HepG2 (cell line): ENCODE results near the gene BACH2. TPM values are rescaled to one million over a fixed set of nuclear protein-coding genes. Genes with fewer than 3 reads are reported as not detected.

Experiments
- ATAC-seq: fragments of 200-7000 bp; cut with Tn5 transposase; 3 replicates; pipeline ENCODE4 v1.9.1; 2020; ENCODE audit warnings: mild to moderate bottlenecking, moderate library complexity
- BruUV-seq: library from RNA; stranded (reverse); fragments of 400-500 nt; replicated peaks from 2 replicates; lab custom pipeline; 2021; lab: Mats Ljungman, UMichigan
- CTCF ChIA-PET: fragments of 300-600 bp; formaldehyde crosslinking; extraction: SDS; loops from one replicate; lab custom pipeline; 2021; ENCODE audit warnings: low total read pairs, inconsistent platforms, low intra/inter-chr PET ratio; lab: Yijun Ruan, JAX
- POLR2A ChIA-PET: fragments of 350-600 bp; sonication (Branson Sonifier 250); formaldehyde crosslinking; loops from one replicate; lab custom pipeline; 2020; ENCODE audit warnings: antibody characterized with exemption, inconsistent platforms; lab: Yijun Ruan, JAX
- DNase-seq: peaks from one replicate; pipeline ENCODE4 v3.0.0-alpha.2; 2015; ENCODE audit warnings: low spot score
- FAIRE-seq: peaks from 3 replicates; lab custom pipeline; 2011; peaks lifted over from hg19 to GRCh38; lab: Jason Lieb, UNC
- H2AFZ ChIP-seq: one replicate; pipeline ENCODE4 v1.6.1; 2011; ENCODE audit warnings: low read length, inconsistent platforms
- H3K27ac ChIP-seq: fragments of 300-600 bp; 3 replicates; pipeline ENCODE4 v1.8.0; 2011; ENCODE audit warnings: mixed run types, mild to moderate bottlenecking, mixed read lengths, low read length, inconsistent platforms; ENCODE audit not compliant: insufficient read depth; ENCODE audit errors: extremely low read length
- H3K27me3 ChIP-seq, 2 experiments: fragments of 200-600 bp in 1 of 2; 2 replicates in 1 of 2; 3 replicates in 1 of 2; pipeline versions ENCODE4 v1.6.0 to v1.8.0; 2011; ENCODE audit warnings: low read length in 2 of 2, mild to moderate bottlenecking in 2 of 2, moderate library complexity in 2 of 2, inconsistent platforms in 1 of 2; ENCODE audit not compliant: insufficient read depth in 2 of 2, control insufficient read depth in 1 of 2
- H3K36me3 ChIP-seq, 2 experiments: fragments of 200-600 bp in 1 of 2; replicated peaks in 1 of 2; 2 replicates in 1 of 2; 3 replicates in 1 of 2; pipeline versions ENCODE4 v1.5.1 to v1.8.0; 2011; ENCODE audit warnings: low read length in 2 of 2, inconsistent platforms in 1 of 2; ENCODE audit not compliant: insufficient read depth in 2 of 2, control insufficient read depth in 1 of 2
- H3K4me1 ChIP-seq: 2 replicates; pipeline ENCODE4 v1.5.1; 2012; ENCODE audit warnings: low read length, inconsistent platforms; ENCODE audit not compliant: insufficient read depth
- H3K4me2 ChIP-seq: 2 replicates; pipeline ENCODE4 v1.6.0; 2011; ENCODE audit warnings: low read depth, low read length, inconsistent platforms
- H3K4me3 ChIP-seq, 3 experiments: fragments of 200-600 bp in 1 of 3; sonication (generic), shearing (Covaris generic) in 1 of 3; replicated peaks in 1 of 3; 2 replicates each; pipeline ENCODE4 v1.5.1; 2011 to 2016; ENCODE audit warnings: low read length in 3 of 3, inconsistent platforms in 2 of 3, low read depth in 2 of 3, mild to moderate bottlenecking in 2 of 3, control low read depth in 1 of 3, mixed read lengths in 1 of 3; ENCODE audit not compliant: insufficient read depth in 1 of 3
- H3K79me2 ChIP-seq: one replicate; pipeline ENCODE4 v1.6.1; 2011; ENCODE audit warnings: low read length, inconsistent platforms; ENCODE audit not compliant: insufficient read depth
- H3K9ac ChIP-seq: 2 replicates; pipeline ENCODE4 v1.6.0; 2011; ENCODE audit warnings: mild to moderate bottlenecking, low read depth, low read length, inconsistent platforms; ENCODE audit not compliant: insufficient read depth
- H3K9me3 ChIP-seq: 2 replicates; pipeline ENCODE4 v1.5.1; 2012; ENCODE audit warnings: mild to moderate bottlenecking, low read length
- H4K20me1 ChIP-seq: 2 replicates; pipeline ENCODE4 v1.6.0; 2011; ENCODE audit warnings: inconsistent platforms, mild to moderate bottlenecking, low read length, moderate library complexity; ENCODE audit not compliant: insufficient read depth
- ATAD3A ChIP-seq: sonication (generic); formaldehyde crosslinking; IDR thresholded peaks from 2 replicates; pipeline ENCODE4 v1.4.0; 2020; ENCODE audit warnings: missing genetic modification reagents
- BCLAF1 ChIP-seq: fragments of 450-650 bp; IDR thresholded peaks from 2 replicates; pipeline ENCODE4 v1.6.1; 2017; ENCODE audit warnings: mild to moderate bottlenecking
- HNRNPUL1 ChIP-seq: fragments of 200-400 bp; formaldehyde crosslinking; IDR thresholded peaks from 2 replicates; pipeline ENCODE4 v1.6.1; 2017; ENCODE audit warnings: low read depth, mild to moderate bottlenecking, low read length, moderate library complexity
- KAT8 ChIP-seq: IDR thresholded peaks from 2 replicates; pipeline ENCODE4 v1.6.1; 2016; ENCODE audit warnings: missing genetic modification reagents, missing compliant biosample characterization
- MXD4 ChIP-seq: IDR thresholded peaks from 2 replicates; pipeline ENCODE4 v1.6.1; 2016; ENCODE audit warnings: mild to moderate bottlenecking, missing biosample characterization, missing genetic modification reagents
- TBP ChIP-seq: sonication (generic); formaldehyde crosslinking; IDR thresholded peaks from 2 replicates; pipeline ENCODE4 v1.5.0; 2020; ENCODE audit warnings: missing genetic modification reagents
- TSC22D2 ChIP-seq: sonication (generic); formaldehyde crosslinking; IDR thresholded peaks from 2 replicates; pipeline ENCODE4 v1.5.1; 2020; ENCODE audit warnings: missing genetic modification reagents, mild to moderate bottlenecking, borderline replicate concordance
- ZHX2 ChIP-seq, 2 experiments: sonication (generic) in 1 of 2; formaldehyde crosslinking in 1 of 2; IDR thresholded peaks; 2 replicates each; pipeline versions ENCODE4 v1.6.1 to v1.9.0; 2014 to 2022; ENCODE audit warnings: antibody characterized with exemption in 1 of 2, borderline replicate concordance in 1 of 2, inconsistent platforms in 1 of 2, low read depth in 1 of 2, missing genetic modification reagents in 1 of 2
- ZNF30 ChIP-seq: sonication (generic); formaldehyde crosslinking; IDR thresholded peaks from 2 replicates; pipeline ENCODE4 v1.5.0; 2020; ENCODE audit warnings: mild to moderate bottlenecking, missing genetic modification reagents
- ZNF552 ChIP-seq: sonication (generic); formaldehyde crosslinking; IDR thresholded peaks from 2 replicates; pipeline ENCODE4 v1.9.0; 2022; ENCODE audit warnings: missing genetic modification reagents, mild to moderate bottlenecking, borderline replicate concordance
- WGBS: methylation state at CpG from one replicate; pipeline ENCODE4 v1.1.6; 2017; ENCODE audit warnings: low lambda C conversion rate; 5-methylcytosine and 5-hydroxymethylcytosine counted together
- in situ Hi-C: cut with HindIII; loops from 2 replicates; pipeline ENCODE4 v1.10.0; 2017; ENCODE audit warnings: low pct_unique_long_range_greater_than_20kb; ENCODE audit not compliant: extremely low pct_ligation_motif_present
- intact Hi-C: fragments of 100-400 bp; cut with micrococcal nuclease; formaldehyde crosslinking; loops from one replicate; pipeline ENCODE4 v1.10.0; 2022; ENCODE audit not compliant: unreplicated experiment
- polyA plus RNA-seq, 8 experiments: library from polyadenylated mRNA; depleted of rRNA in 3 of 8; stranded (reverse) in 7 of 8; unstranded in 1 of 8; fragments of >200 nt; fragmentation: Illumina TruSeq in 4 of 8; extraction: Trizol in 4 of 8; gene quantifications; 2 replicates each; pipeline versions ENCODE4 v1.2.1 to v1.2.3, GENCODE V29; 2011 to 2016; ENCODE audit warnings: low read depth in 4 of 8, missing spikeins in 1 of 8, mixed read lengths in 1 of 8; ENCODE audit not compliant: insufficient read depth in 1 of 8
- total RNA-seq, 5 experiments: library from RNA; depleted of rRNA; stranded (reverse); fragments of >200 nt; fragmentation: Illumina TruSeq; extraction: Trizol; gene quantifications; 2 replicates each; pipeline ENCODE4 v1.2.3, GENCODE V29; 2016; ENCODE audit warnings: low read depth in 1 of 5
- TF ChIP-seq, protein P1 (sequence below): sonication (generic); formaldehyde crosslinking; conservative IDR thresholded peaks from 2 replicates; pipeline ENCODE4 v1.4.0; 2020; ENCODE audit warnings: mild to moderate bottlenecking, missing genetic modification reagents, moderate library complexity

Gene BACH2
- total and polyA plus RNA-seq, 2 of the 13 experiments (the other 11 are each of a cell fraction or from before 2014, with no cell fraction given): 0.01 TPM; not detected in 1

DNA sequence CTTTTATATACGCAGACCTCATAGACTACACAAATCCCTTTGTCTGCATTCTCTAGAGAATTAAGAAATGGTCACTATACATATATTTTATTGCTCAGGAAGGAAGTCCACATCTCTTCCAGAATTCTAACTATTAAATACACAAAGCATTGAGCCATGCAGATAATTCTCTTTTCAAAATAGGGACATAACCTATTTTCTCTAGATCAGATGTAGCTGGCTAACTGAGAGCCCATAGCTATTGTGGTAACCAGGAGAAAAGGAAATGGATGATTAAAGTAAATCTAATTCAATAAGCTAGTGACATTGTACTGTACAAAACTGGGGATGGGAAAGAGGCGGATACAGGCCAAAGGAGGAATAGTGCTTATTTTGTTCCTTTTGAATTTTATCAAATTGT, 137.2 kb downstream of the BACH2 start:
- no peak for ATAC-seq
- ChIA-PET CTCF (no interaction called here), POLR2A (no interaction called here)
- in situ Hi-C loops (no loop called here), intact Hi-C loops (no loop called here)
- Histone ChIP-seq H2AFZ (no peak overlapping the region), H4K20me1 (no peaks in the 10 kb centered on the region), H3K27ac (no peak overlapping the region), H3K9ac (no peak overlapping the region), H3K4me2 (no peak overlapping the region), H3K9me3 (no peaks in the 10 kb centered on the region), H3K79me2 (no peaks in the 10 kb centered on the region), H3K36me3 (no peaks in the 10 kb centered on the region), H3K4me1 (no peaks in the 10 kb centered on the region), H3K27me3 (peaks cover 0 to 4% of the 10 kb centered on the region in 2 experiments; a peak in 1 of 5 replicates), H3K4me3 (no peak overlapping the region)
- no TSS peak for BruUV-seq
- 7% methylated on average over 2 of the region's 2 CpGs for WGBS
- no peak for FAIRE-seq
- DNase-seq: no peak
- no peak for TF ChIP-seq TSC22D2 (CRISPR knock-in tag)
- TF ChIP-seq ZNF552 (CRISPR knock-in tag): no peak
- no peak for TF ChIP-seq KAT8 (CRISPR knock-in tag)
- no peak for TF ChIP-seq HNRNPUL1
- TF ChIP-seq, protein P1, sequence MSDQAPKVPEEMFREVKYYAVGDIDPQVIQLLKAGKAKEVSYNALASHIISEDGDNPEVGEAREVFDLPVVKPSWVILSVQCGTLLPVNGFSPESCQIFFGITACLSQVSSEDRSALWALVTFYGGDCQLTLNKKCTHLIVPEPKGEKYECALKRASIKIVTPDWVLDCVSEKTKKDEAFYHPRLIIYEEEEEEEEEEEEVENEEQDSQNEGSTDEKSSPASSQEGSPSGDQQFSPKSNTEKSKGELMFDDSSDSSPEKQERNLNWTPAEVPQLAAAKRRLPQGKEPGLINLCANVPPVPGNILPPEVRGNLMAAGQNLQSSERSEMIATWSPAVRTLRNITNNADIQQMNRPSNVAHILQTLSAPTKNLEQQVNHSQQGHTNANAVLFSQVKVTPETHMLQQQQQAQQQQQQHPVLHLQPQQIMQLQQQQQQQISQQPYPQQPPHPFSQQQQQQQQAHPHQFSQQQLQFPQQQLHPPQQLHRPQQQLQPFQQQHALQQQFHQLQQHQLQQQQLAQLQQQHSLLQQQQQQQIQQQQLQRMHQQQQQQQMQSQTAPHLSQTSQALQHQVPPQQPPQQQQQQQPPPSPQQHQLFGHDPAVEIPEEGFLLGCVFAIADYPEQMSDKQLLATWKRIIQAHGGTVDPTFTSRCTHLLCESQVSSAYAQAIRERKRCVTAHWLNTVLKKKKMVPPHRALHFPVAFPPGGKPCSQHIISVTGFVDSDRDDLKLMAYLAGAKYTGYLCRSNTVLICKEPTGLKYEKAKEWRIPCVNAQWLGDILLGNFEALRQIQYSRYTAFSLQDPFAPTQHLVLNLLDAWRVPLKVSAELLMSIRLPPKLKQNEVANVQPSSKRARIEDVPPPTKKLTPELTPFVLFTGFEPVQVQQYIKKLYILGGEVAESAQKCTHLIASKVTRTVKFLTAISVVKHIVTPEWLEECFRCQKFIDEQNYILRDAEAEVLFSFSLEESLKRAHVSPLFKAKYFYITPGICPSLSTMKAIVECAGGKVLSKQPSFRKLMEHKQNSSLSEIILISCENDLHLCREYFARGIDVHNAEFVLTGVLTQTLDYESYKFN (CRISPR knock-in tag): no peak
- TF ChIP-seq BCLAF1: no peak
- TF ChIP-seq MXD4: no peak
- TF ChIP-seq ATAD3A (CRISPR knock-in tag): no peak
- TF ChIP-seq TBP (CRISPR knock-in tag): no peak
- TF ChIP-seq ZNF30 (CRISPR knock-in tag): no peak
- TF ChIP-seq ZHX2 (IDR thresholded peaks at IDR 0.05; ENCODE audit: low read depth): no peak
- no peak for TF ChIP-seq ZHX2 (CRISPR knock-in tag; IDR thresholded peaks at IDR 0.05; ENCODE audit: borderline replicate concordance)
